HG03439 (cell line): ENCODE results near the gene UST.
"Not testable (repeated sequence)": the region's sequence is repeated elsewhere in the genome, so short reads cannot be mapped to it uniquely, and the experiment has no call there.

Experiments
- ATAC-seq: cut with Tn5 transposase; IDR thresholded peaks from one replicate; pipeline ENCODE4 v1.9.1; 2021; ENCODE audit warnings: mild to moderate bottlenecking, moderate library complexity; ENCODE audit not compliant: unreplicated experiment

The UST gene

GRCh38 chr6:148967541-148967956 is 220.7 kb downstream of the UST start:
- ATAC-seq, result no peak

GRCh38 chr6:148968771-148969602 is 222.2 kb downstream of the UST start:
- no peak for ATAC-seq

- ATAC-seq, result no peak
Observed at GRCh38 chr6:148969603-148970061, 222.8 kb downstream of the UST start.

- no peak for ATAC-seq
Observed at GRCh38 chr6:148971031-148971927, 224.4 kb downstream of the UST start.

GRCh38 chr6:148972481-148972880 is 225.7 kb downstream of the UST start:
- ATAC-seq, result peak; percentile 91

GRCh38 chr6:148973538-148974208 is 226.8 kb downstream of the UST start:
- ATAC-seq, result no peak

GRCh38 chr6:148974351-148974750 is 227.5 kb downstream of the UST start:
- ATAC-seq, result no peak

- ATAC-seq, result not testable (repeated sequence)
Observed at GRCh38 chr6:148978298-148978697, 231.5 kb downstream of the UST start.

- no peak for ATAC-seq
Observed at GRCh38 chr6:148979014-148979901, 232.4 kb downstream of the UST start.

GRCh38 chr6:148980234-148980633 is 233.4 kb downstream of the UST start:
- ATAC-seq, result no peak

GRCh38 chr6:148981515-148981914 is 234.7 kb downstream of the UST start:
- no peak for ATAC-seq

GRCh38 chr6:148983101-148983761 is 236.4 kb downstream of the UST start:
- no peak for ATAC-seq

- no peak for ATAC-seq
Observed at GRCh38 chr6:148983966-148984365, 237.1 kb downstream of the UST start.

- ATAC-seq, result no peak
Observed at GRCh38 chr6:148984531-148985056, 237.8 kb downstream of the UST start.

- ATAC-seq, result no peak
Observed at GRCh38 chr6:148985499-148985898, 238.7 kb downstream of the UST start.

GRCh38 chr6:148986608-148987007 is 239.8 kb downstream of the UST start:
- ATAC-seq, result no peak

GRCh38 chr6:148987982-148988381 is 241.2 kb downstream of the UST start:
- no peak for ATAC-seq

- no peak for ATAC-seq
Observed at GRCh38 chr6:148989585-148989984, 242.8 kb downstream of the UST start.

GRCh38 chr6:148990403-148990802 is 243.6 kb downstream of the UST start:
- no peak for ATAC-seq
